ENCODE results near the gene GPRC5B.

Gene GPRC5B

DNA sequence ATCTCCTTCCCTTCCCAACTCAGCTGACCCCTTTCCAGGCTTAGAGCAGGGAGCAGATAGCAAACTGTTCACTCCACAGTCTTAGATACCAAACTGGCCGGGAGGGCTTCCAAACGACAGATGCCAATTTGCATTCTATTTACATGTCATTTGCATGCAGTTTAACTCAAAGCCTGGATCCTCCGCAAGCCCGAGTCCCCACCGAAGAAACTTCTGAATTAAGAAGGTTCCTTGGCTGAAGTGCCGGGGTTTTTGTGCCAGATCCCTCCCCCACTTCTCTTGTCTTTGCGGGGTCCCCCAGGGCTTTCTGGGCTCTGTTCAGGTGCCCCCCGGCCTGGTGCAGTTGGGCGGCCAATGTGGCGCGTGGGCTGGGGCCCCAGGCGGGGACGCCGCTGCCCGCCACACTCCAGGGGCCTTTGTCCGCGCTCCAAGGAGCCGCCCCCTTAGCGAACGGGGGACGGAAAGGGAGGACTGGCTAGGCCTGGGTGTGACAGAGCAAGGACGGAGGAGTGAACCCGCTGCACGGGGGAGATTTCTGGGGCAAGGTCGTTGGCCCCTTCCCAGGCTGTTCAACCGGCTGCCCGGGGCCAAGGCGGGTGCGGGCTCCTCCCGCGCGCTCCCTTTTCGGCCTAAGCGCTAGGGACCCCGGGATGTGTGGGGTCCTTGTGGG lies 1.2 kb downstream of the GPRC5B start:
- Histone ChIP-seq H2BK120ac (ENCODE audit: low read depth, low read length) (peak overlapping the region; percentile 43), H3K23ac (ENCODE audit: low read length in 2 of 2) (no peak overlapping the region), H3K36me3 (ENCODE audit: control insufficient read depth in 1 of 2, insufficient read depth in 2 of 2, low read depth in 1 of 2, low read length in 2 of 2) (no peaks in the 10 kb centered on the region), H2AFZ (ENCODE audit: low read depth, low read length) (peak overlapping the region; percentile 57), H3K4me3 (ENCODE audit: insufficient read depth in 1 of 2, low read depth in 1 of 2, low read length in 2 of 2) (peak overlapping the region; percentile 75 to 79), H3K27me3 (ENCODE audit: control insufficient read depth in 1 of 2, insufficient read depth in 1 of 2, low read length in 2 of 2) (peaks cover 0 to 10% of the 10 kb centered on the region in 2 experiments), H3K27ac (ENCODE audit: low read length, poor library complexity, severe bottlenecking) (no peak overlapping the region), H3K9me3 (ENCODE audit: control insufficient read depth, low read length) (no peaks in the 10 kb centered on the region), H3K4me1 (ENCODE audit: control insufficient read depth, insufficient read depth, low read depth, low read length) (peaks cover 26% of the 10 kb centered on the region), H3K18ac (ENCODE audit: low read depth in 1 of 2, low read length in 2 of 2) (peak overlapping the region in 1 of 2 experiments; percentile 68), H3K9ac (ENCODE audit: low read length) (peak overlapping the region; percentile 73), H3K14ac (ENCODE audit: low read length in 2 of 2) (no peak overlapping the region), H4K8ac (ENCODE audit: low read length) (no peak overlapping the region), H2BK5ac (ENCODE audit: low read depth, low read length, poor library complexity, severe bottlenecking) (no peak overlapping the region), H3K79me1 (replicated peaks; ENCODE audit: low read length, poor library complexity, severe bottlenecking) (peaks cover 10% of the 10 kb centered on the region), H2BK12ac (ENCODE audit: low read length in 2 of 2) (no peak overlapping the region), H2BK15ac (ENCODE audit: low read depth, poor library complexity, severe bottlenecking) (peak overlapping the region; percentile 26), H3K4me2 (ENCODE audit: low read length, poor library complexity, severe bottlenecking) (peak overlapping the region; percentile 97), H3K4ac (ENCODE audit: low read depth in 1 of 2, low read length in 2 of 2) (no peak overlapping the region), H4K91ac (ENCODE audit: low read length) (no peak overlapping the region), H2AK5ac (ENCODE audit: low read length, severe bottlenecking) (no peak overlapping the region)
- peak; percentile 51 for DNase-seq
- WGBS = 2% methylated on average over 27 of the region's 35 CpGs

GRCh38 chr16:19882646-19883045 lies 2.0 kb downstream of the GPRC5B start:
- DNase-seq = no peak
- peak overlapping the region; percentile 73 for H3K9ac ChIP-seq (ENCODE audit: low read length)
- peak overlapping the region; percentile 97 for H3K4me2 ChIP-seq (ENCODE audit: low read length, poor library complexity, severe bottlenecking)
- H3K4me3 ChIP-seq (ENCODE audit: insufficient read depth in 1 of 2, low read depth in 1 of 2, low read length in 2 of 2) = peak overlapping the region in 1 of 2 experiments; percentile 79
- H3K4ac ChIP-seq (ENCODE audit: low read depth in 1 of 2, low read length in 2 of 2) = no peak overlapping the region
- peaks cover 26% of the 10 kb centered on the region for H3K4me1 ChIP-seq (ENCODE audit: control insufficient read depth, insufficient read depth, low read depth, low read length)
- H3K27me3 ChIP-seq (ENCODE audit: control insufficient read depth in 1 of 2, insufficient read depth in 1 of 2, low read length in 2 of 2) = peaks cover 0 to 10% of the 10 kb centered on the region in 2 experiments
- H2BK120ac ChIP-seq (ENCODE audit: low read depth, low read length) = no peak overlapping the region
- no peaks in the 10 kb centered on the region for H3K36me3 ChIP-seq (ENCODE audit: control insufficient read depth in 1 of 2, insufficient read depth in 2 of 2, low read depth in 1 of 2, low read length in 2 of 2)
- H2AFZ ChIP-seq (ENCODE audit: low read depth, low read length) = no peak overlapping the region
- H2BK15ac ChIP-seq (ENCODE audit: low read depth, poor library complexity, severe bottlenecking) = no peak overlapping the region
- no peak overlapping the region for H3K18ac ChIP-seq (ENCODE audit: low read depth in 1 of 2, low read length in 2 of 2)
- H3K23ac ChIP-seq (ENCODE audit: low read length in 2 of 2) = no peak overlapping the region
- no peak overlapping the region for H4K8ac ChIP-seq (ENCODE audit: low read length)
- H3K14ac ChIP-seq (ENCODE audit: low read length in 2 of 2) = no peak overlapping the region
- H2AK5ac ChIP-seq (ENCODE audit: low read length, severe bottlenecking) = no peak overlapping the region
- no peaks in the 10 kb centered on the region for H3K9me3 ChIP-seq (ENCODE audit: control insufficient read depth, low read length)
- no peak overlapping the region for H2BK12ac ChIP-seq (ENCODE audit: low read length in 2 of 2)
- H2BK5ac ChIP-seq (ENCODE audit: low read depth, low read length, poor library complexity, severe bottlenecking) = no peak overlapping the region
- WGBS = 42% methylated on average over 3 of the region's 3 CpGs
- peaks cover 10% of the 10 kb centered on the region for H3K79me1 ChIP-seq (replicated peaks; ENCODE audit: low read length, poor library complexity, severe bottlenecking)
- H4K91ac ChIP-seq (ENCODE audit: low read length) = no peak overlapping the region
- no peak overlapping the region for H3K27ac ChIP-seq (ENCODE audit: low read length, poor library complexity, severe bottlenecking)

GRCh38 chr16:19882186-19882585 lies 2.5 kb downstream of the GPRC5B start:
- Histone ChIP-seq H3K4me2 (ENCODE audit: low read length, poor library complexity, severe bottlenecking) (no peak overlapping the region), H2BK12ac (ENCODE audit: low read length in 2 of 2) (no peak overlapping the region), H3K4ac (ENCODE audit: low read depth in 1 of 2, low read length in 2 of 2) (no peak overlapping the region), H2BK5ac (ENCODE audit: low read depth, low read length, poor library complexity, severe bottlenecking) (no peak overlapping the region), H4K91ac (ENCODE audit: low read length) (no peak overlapping the region), H2BK120ac (ENCODE audit: low read depth, low read length) (no peak overlapping the region), H2AFZ (ENCODE audit: low read depth, low read length) (no peak overlapping the region), H3K4me3 (ENCODE audit: insufficient read depth in 1 of 2, low read depth in 1 of 2, low read length in 2 of 2) (no peak overlapping the region), H3K14ac (ENCODE audit: low read length in 2 of 2) (no peak overlapping the region), H3K9ac (ENCODE audit: low read length) (no peak overlapping the region), H3K36me3 (ENCODE audit: control insufficient read depth in 1 of 2, insufficient read depth in 2 of 2, low read depth in 1 of 2, low read length in 2 of 2) (no peaks in the 10 kb centered on the region), H2AK5ac (ENCODE audit: low read length, severe bottlenecking) (no peak overlapping the region), H3K18ac (ENCODE audit: low read depth in 1 of 2, low read length in 2 of 2) (no peak overlapping the region), H3K9me3 (ENCODE audit: control insufficient read depth, low read length) (no peaks in the 10 kb centered on the region), H2BK15ac (ENCODE audit: low read depth, poor library complexity, severe bottlenecking) (no peak overlapping the region), H3K4me1 (ENCODE audit: control insufficient read depth, insufficient read depth, low read depth, low read length) (peaks cover 26% of the 10 kb centered on the region), H4K8ac (ENCODE audit: low read length) (no peak overlapping the region), H3K23ac (ENCODE audit: low read length in 2 of 2) (no peak overlapping the region), H3K27me3 (ENCODE audit: control insufficient read depth in 1 of 2, insufficient read depth in 1 of 2, low read length in 2 of 2) (peaks cover 0 to 10% of the 10 kb centered on the region in 2 experiments), H3K27ac (ENCODE audit: low read length, poor library complexity, severe bottlenecking) (no peak overlapping the region), H3K79me1 (replicated peaks; ENCODE audit: low read length, poor library complexity, severe bottlenecking) (peaks cover 11% of the 10 kb centered on the region)
- DNase-seq = no peak
- 50% methylated on average over 9 of the region's 9 CpGs for WGBS

DNA sequence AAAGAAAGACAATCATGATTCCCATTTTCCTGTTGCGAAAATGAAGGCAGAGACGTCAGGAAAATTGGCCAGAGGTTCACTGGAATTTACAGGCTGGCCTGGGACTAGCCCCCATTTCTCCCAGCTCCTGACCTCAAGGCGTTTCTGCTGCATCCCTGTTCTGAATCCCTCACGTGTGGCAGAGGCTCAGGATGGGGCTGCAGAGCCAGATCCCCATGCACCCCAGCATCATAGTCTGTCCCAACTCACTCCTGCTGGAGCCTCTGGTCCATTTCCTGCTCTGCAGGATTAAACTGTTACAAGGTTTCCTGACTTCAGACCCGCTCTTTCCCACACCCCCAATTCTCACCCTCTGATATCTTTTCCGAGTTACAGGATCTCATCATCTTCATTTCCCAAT lies 2.9 kb downstream of the GPRC5B start:
- no peak overlapping the region for H2BK15ac ChIP-seq (ENCODE audit: low read depth, poor library complexity, severe bottlenecking)
- no peak overlapping the region for H3K27ac ChIP-seq (ENCODE audit: low read length, poor library complexity, severe bottlenecking)
- H3K4me3 ChIP-seq (ENCODE audit: insufficient read depth in 1 of 2, low read depth in 1 of 2, low read length in 2 of 2) = no peak overlapping the region
- H3K4ac ChIP-seq (ENCODE audit: low read depth in 1 of 2, low read length in 2 of 2) = no peak overlapping the region
- DNase-seq = no peak
- 74% methylated on average over 6 of the region's 6 CpGs for WGBS
- no peaks in the 10 kb centered on the region for H3K36me3 ChIP-seq (ENCODE audit: control insufficient read depth in 1 of 2, insufficient read depth in 2 of 2, low read depth in 1 of 2, low read length in 2 of 2)
- H2AK5ac ChIP-seq (ENCODE audit: low read length, severe bottlenecking) = no peak overlapping the region
- H2BK120ac ChIP-seq (ENCODE audit: low read depth, low read length) = no peak overlapping the region
- H3K9ac ChIP-seq (ENCODE audit: low read length) = no peak overlapping the region
- no peak overlapping the region for H4K8ac ChIP-seq (ENCODE audit: low read length)
- H3K23ac ChIP-seq (ENCODE audit: low read length in 2 of 2) = no peak overlapping the region
- H2BK12ac ChIP-seq (ENCODE audit: low read length in 2 of 2) = no peak overlapping the region
- no peak overlapping the region for H3K18ac ChIP-seq (ENCODE audit: low read depth in 1 of 2, low read length in 2 of 2)
- H3K14ac ChIP-seq (ENCODE audit: low read length in 2 of 2) = no peak overlapping the region
- peaks cover 0 to 10% of the 10 kb centered on the region in 2 experiments for H3K27me3 ChIP-seq (ENCODE audit: control insufficient read depth in 1 of 2, insufficient read depth in 1 of 2, low read length in 2 of 2)
- H2BK5ac ChIP-seq (ENCODE audit: low read depth, low read length, poor library complexity, severe bottlenecking) = no peak overlapping the region
- no peak overlapping the region for H2AFZ ChIP-seq (ENCODE audit: low read depth, low read length)
- no peak overlapping the region for H4K91ac ChIP-seq (ENCODE audit: low read length)
- no peaks in the 10 kb centered on the region for H3K9me3 ChIP-seq (ENCODE audit: control insufficient read depth, low read length)
- H3K79me1 ChIP-seq (replicated peaks; ENCODE audit: low read length, poor library complexity, severe bottlenecking) = peaks cover 13% of the 10 kb centered on the region
- H3K4me2 ChIP-seq (ENCODE audit: low read length, poor library complexity, severe bottlenecking) = no peak overlapping the region
- H3K4me1 ChIP-seq (ENCODE audit: control insufficient read depth, insufficient read depth, low read depth, low read length) = peaks cover 26% of the 10 kb centered on the region
